ENCODE measurements around the gene P2RX7.
"Not testable (repeated sequence)": the region's sequence is repeated elsewhere in the genome, so short reads cannot be mapped to it uniquely, and the experiment has no call there.

P2RX7 gene

GRCh38 chr12:121198949-121199348 is 66.3 kb downstream of the P2RX7 start:
- no peak overlapping the region for H3K4me3 ChIP-seq (ENCODE audit: severe bottlenecking)
- DNase-seq (ENCODE audit: low spot score) (no peak), ATAC-seq (ENCODE audit: low read depth) (no peak)
- no peaks in the 10 kb centered on the region for H3K9me3 ChIP-seq (ENCODE audit: severe bottlenecking)
- TF ChIP-seq CTCF (IDR thresholded peaks at IDR 0.05; ENCODE audit: poor library complexity, severe bottlenecking), result no peak
- no peaks in the 10 kb centered on the region for H3K27me3 ChIP-seq (ENCODE audit: insufficient read depth, poor library complexity, severe bottlenecking)
- H3K27ac ChIP-seq (ENCODE audit: poor library complexity, severe bottlenecking), result no peak overlapping the region
- no peaks in the 10 kb centered on the region for H3K4me1 ChIP-seq (ENCODE audit: insufficient read depth, poor library complexity, severe bottlenecking)
- H3K36me3 ChIP-seq (ENCODE audit: low read depth), result no peaks in the 10 kb centered on the region

- H3K9me3 ChIP-seq (ENCODE audit: severe bottlenecking); H3K27me3 ChIP-seq (ENCODE audit: insufficient read depth, poor library complexity, severe bottlenecking); H3K27ac ChIP-seq (ENCODE audit: poor library complexity, severe bottlenecking); H3K4me1 ChIP-seq (ENCODE audit: insufficient read depth, poor library complexity, severe bottlenecking); H3K4me3 ChIP-seq (ENCODE audit: severe bottlenecking); H3K36me3 ChIP-seq (ENCODE audit: low read depth); DNase-seq (ENCODE audit: low spot score); ATAC-seq (ENCODE audit: low read depth): not testable (repeated sequence)
Measured at GRCh38 chr12:121201140-121201539, 68.5 kb downstream of the P2RX7 start.

- no peak for DNase-seq (ENCODE audit: low spot score)
- no peaks in the 10 kb centered on the region for H3K9me3 ChIP-seq (ENCODE audit: severe bottlenecking)
- no peak overlapping the region for H3K4me3 ChIP-seq (ENCODE audit: severe bottlenecking)
- H3K27ac ChIP-seq (ENCODE audit: poor library complexity, severe bottlenecking), result no peak overlapping the region
- no peak for ATAC-seq (ENCODE audit: low read depth)
- no peak for TF ChIP-seq CTCF (IDR thresholded peaks at IDR 0.05; ENCODE audit: poor library complexity, severe bottlenecking)
- no peaks in the 10 kb centered on the region for H3K36me3 ChIP-seq (ENCODE audit: low read depth)
- no peaks in the 10 kb centered on the region for H3K4me1 ChIP-seq (ENCODE audit: insufficient read depth, poor library complexity, severe bottlenecking)
- H3K27me3 ChIP-seq (ENCODE audit: insufficient read depth, poor library complexity, severe bottlenecking), result no peaks in the 10 kb centered on the region
Measured at GRCh38 chr12:121202407-121203355, 70.0 kb downstream of the P2RX7 start.

GRCh38 chr12:121203482-121203881 is 70.8 kb downstream of the P2RX7 start:
- no peak for TF ChIP-seq CTCF (IDR thresholded peaks at IDR 0.05; ENCODE audit: poor library complexity, severe bottlenecking)
- DNase-seq (ENCODE audit: low spot score) (no peak), ATAC-seq (ENCODE audit: low read depth) (no peak)
- H3K36me3 ChIP-seq (ENCODE audit: low read depth), result no peaks in the 10 kb centered on the region
- no peak overlapping the region for H3K27ac ChIP-seq (ENCODE audit: poor library complexity, severe bottlenecking)
- H3K27me3 ChIP-seq (ENCODE audit: insufficient read depth, poor library complexity, severe bottlenecking), result no peaks in the 10 kb centered on the region
- H3K4me3 ChIP-seq (ENCODE audit: severe bottlenecking), result no peak overlapping the region
- H3K9me3 ChIP-seq (ENCODE audit: severe bottlenecking), result no peaks in the 10 kb centered on the region
- H3K4me1 ChIP-seq (ENCODE audit: insufficient read depth, poor library complexity, severe bottlenecking), result no peaks in the 10 kb centered on the region

- ATAC-seq (ENCODE audit: low read depth) (no peak), DNase-seq (ENCODE audit: low spot score) (no peak)
Measured at GRCh38 chr12:121205491-121205890, 72.8 kb downstream of the P2RX7 start.

GRCh38 chr12:121208571-121208970 is 75.9 kb downstream of the P2RX7 start:
- H3K36me3 ChIP-seq (ENCODE audit: low read depth); DNase-seq (ENCODE audit: low spot score); H3K4me1 ChIP-seq (ENCODE audit: insufficient read depth, poor library complexity, severe bottlenecking); ATAC-seq (ENCODE audit: low read depth); H3K4me3 ChIP-seq (ENCODE audit: severe bottlenecking); H3K27me3 ChIP-seq (ENCODE audit: insufficient read depth, poor library complexity, severe bottlenecking); H3K9me3 ChIP-seq (ENCODE audit: severe bottlenecking); H3K27ac ChIP-seq (ENCODE audit: poor library complexity, severe bottlenecking): not testable (repeated sequence)

More at GRCh38 chr12:121205491-121205890, 72.8 kb downstream of the P2RX7 start:
- no peaks in the 10 kb centered on the region for H3K4me1 ChIP-seq (ENCODE audit: insufficient read depth, poor library complexity, severe bottlenecking)
- no peak overlapping the region for H3K4me3 ChIP-seq (ENCODE audit: severe bottlenecking)
- no peaks in the 10 kb centered on the region for H3K27me3 ChIP-seq (ENCODE audit: insufficient read depth, poor library complexity, severe bottlenecking)
- no peaks in the 10 kb centered on the region for H3K36me3 ChIP-seq (ENCODE audit: low read depth)
- H3K27ac ChIP-seq (ENCODE audit: poor library complexity, severe bottlenecking), result no peak overlapping the region
- TF ChIP-seq CTCF (IDR thresholded peaks at IDR 0.05; ENCODE audit: poor library complexity, severe bottlenecking), result no peak
- no peaks in the 10 kb centered on the region for H3K9me3 ChIP-seq (ENCODE audit: severe bottlenecking)

Data from RWPE2 (cell line).